A549 (cell line): Measurements from ENCODE around the gene COQ6. TPM values are rescaled to one million over a fixed set of nuclear protein-coding genes. Genes with fewer than 3 reads are reported as not detected.

Experiments
- ATAC-seq, 2 experiments: fragments of 200-7000 bp in 1 of 2; fragments of >200 bp in 1 of 2; cut with Nextera tagmentation in 1 of 2; cut with Tn5 transposase in 1 of 2; 3 replicates each; pipeline versions ENCODE4 v1.8.0 to v1.9.1; 2018 to 2020; ENCODE audit warnings: mild to moderate bottlenecking in 1 of 2, moderate library complexity in 1 of 2
- CTCF ChIA-PET: fragments of 300-600 bp; sonication (Branson Sonifier 250); formaldehyde crosslinking; extraction: SDS; loops from one replicate; lab custom pipeline; 2021; ENCODE audit warnings: antibody characterized with exemption, inconsistent platforms; lab: Yijun Ruan, JAX
- POLR2A ChIA-PET: fragments of 350-600 bp; formaldehyde crosslinking; extraction: SDS; loops from one replicate; lab custom pipeline; 2021; ENCODE audit warnings: antibody characterized with exemption, inconsistent platforms; lab: Yijun Ruan, JAX
- DNase-seq, 2 experiments: peaks; one replicate each; pipeline versions ENCODE4 v3.0.0 to v3.0.0-alpha.2; 2011 to 2016; ENCODE audit warnings: low read depth in 1 of 2, low spot score in 1 of 2
- FAIRE-seq: peaks from 2 replicates; lab custom pipeline; 2011; peaks lifted over from hg19 to GRCh38; lab: Jason Lieb, UNC
- H3K27ac ChIP-seq, 2 experiments: fragments of >200 bp; sonication (Bioruptor Twin); formaldehyde crosslinking; 3 replicates each; pipeline ENCODE4 v1.5.1; 2016 to 2017
- H3K4me1 ChIP-seq: fragments of >200 bp; sonication (Bioruptor Twin); formaldehyde crosslinking; 3 replicates; pipeline ENCODE4 v1.6.1; 2016
- H3K4me2 ChIP-seq: fragments of >200 bp; sonication (Bioruptor Twin); formaldehyde crosslinking; 3 replicates; pipeline ENCODE4 v1.6.1; 2016
- H3K4me3 ChIP-seq: fragments of >200 bp; sonication (Bioruptor Twin); formaldehyde crosslinking; 3 replicates; pipeline ENCODE4 v1.5.1; 2016
- H3K9me3 ChIP-seq: fragments of >200 bp; sonication (Bioruptor Twin); formaldehyde crosslinking; 3 replicates; pipeline ENCODE4 v1.6.1; 2016
- CEBPB ChIP-seq, 2 experiments: fragments of >200 bp in 1 of 2; sonication (Bioruptor Twin) in 1 of 2; formaldehyde crosslinking in 1 of 2; IDR thresholded peaks; 2 replicates each; pipeline ENCODE4 v1.6.1; 2012 to 2016
- FOSL2 ChIP-seq, 2 experiments: fragments of 450-650 bp in 1 of 2; fragments of >200 bp in 1 of 2; sonication (Bioruptor Twin) in 1 of 2; formaldehyde crosslinking; IDR thresholded peaks; 2 replicates each; pipeline versions ENCODE4 v1.5.0 to v1.6.1; 2016 to 2020; ENCODE audit warnings: mild to moderate bottlenecking in 1 of 2, moderate library complexity in 1 of 2
- FOXS1 ChIP-seq: fragments of 250-450 bp; sonication (Bioruptor Pico); IDR thresholded peaks from 2 replicates; pipeline ENCODE4 v1.5.0; 2020; ENCODE audit warnings: mild to moderate bottlenecking, moderate library complexity
- HDAC2 ChIP-seq: fragments of 200-600 bp; sonication (generic); IDR thresholded peaks from 2 replicates; pipeline ENCODE4 v1.6.1; 2016
- HEYL ChIP-seq: fragments of 250-450 bp; sonication (Bioruptor Pico); IDR thresholded peaks from 2 replicates; pipeline ENCODE4 v1.8.0; 2021; ENCODE audit warnings: mild to moderate bottlenecking, moderate library complexity
- HOXB5 ChIP-seq: fragments of 250-450 bp; sonication (Bioruptor Pico); IDR thresholded peaks from 2 replicates; pipeline ENCODE4 v1.5.0; 2020; ENCODE audit warnings: mild to moderate bottlenecking, moderate library complexity
- JUN ChIP-seq, 2 experiments: fragments of >200 bp; sonication (Bioruptor Twin); formaldehyde crosslinking; IDR thresholded peaks; 2 replicates in 1 of 2; 3 replicates in 1 of 2; pipeline ENCODE4 v1.6.1; 2016 to 2017
- JUNB ChIP-seq: fragments of >200 bp; sonication (Bioruptor Twin); formaldehyde crosslinking; IDR thresholded peaks from 2 replicates; pipeline ENCODE4 v1.6.1; 2016
- KDM5A ChIP-seq: fragments of 200-600 bp; sonication (generic); IDR thresholded peaks from 2 replicates; pipeline ENCODE4 v1.6.1; 2016; ENCODE audit warnings: antibody characterized with exemption, mild to moderate bottlenecking
- MAFK ChIP-seq: fragments of 450-650 bp; IDR thresholded peaks from 2 replicates; pipeline ENCODE4 v1.6.1; 2014; ENCODE audit not compliant: partially characterized antibody
- MAZ ChIP-seq: fragments of 150-350 bp; IDR thresholded peaks from 2 replicates; pipeline ENCODE4 v1.6.1; 2014; ENCODE audit warnings: antibody characterized with exemption, low read depth, low read length, borderline replicate concordance
- MYC ChIP-seq: IDR thresholded peaks from 2 replicates; pipeline ENCODE4 v1.6.1; 2012; ENCODE audit warnings: mild to moderate bottlenecking, inconsistent platforms, low read length, improper control_type of control experiment, borderline replicate concordance
- NR3C1 ChIP-seq: fragments of >200 bp; sonication (Bioruptor Twin); formaldehyde crosslinking; IDR thresholded peaks from 3 replicates; pipeline ENCODE4 v1.6.1; 2017
- PHF8 ChIP-seq: fragments of 200-600 bp; sonication (generic); IDR thresholded peaks from 2 replicates; pipeline ENCODE4 v1.6.1; 2016; ENCODE audit warnings: low read depth, mild to moderate bottlenecking, antibody characterized with exemption, moderate library complexity, borderline replicate concordance
- POLR2A ChIP-seq: IDR thresholded peaks from 2 replicates; pipeline ENCODE4 v1.6.1; 2012; ENCODE audit warnings: mild to moderate bottlenecking, low read length
- POLR2AphosphoS2 ChIP-seq: conservative IDR thresholded peaks from 2 replicates; pipeline ENCODE4 v1.6.1; 2012; ENCODE audit warnings: low read length, improper control_type of control experiment, inconsistent platforms
- RAD21 ChIP-seq, 2 experiments: fragments of >200 bp in 1 of 2; sonication (Bioruptor Twin) in 1 of 2; formaldehyde crosslinking in 1 of 2; IDR thresholded peaks in 1 of 2; conservative IDR thresholded peaks in 1 of 2; 2 replicates in 1 of 2; 3 replicates in 1 of 2; pipeline ENCODE4 v1.6.1; 2012 to 2018; ENCODE audit warnings: inconsistent platforms in 1 of 2
- RARB ChIP-seq: fragments of 250-450 bp; sonication (Bioruptor Pico); IDR thresholded peaks from 2 replicates; pipeline ENCODE4 v1.8.0; 2021; ENCODE audit warnings: mild to moderate bottlenecking, moderate library complexity
- RFX5 ChIP-seq: fragments of 450-650 bp; IDR thresholded peaks from 2 replicates; pipeline ENCODE4 v1.7.1; 2014; ENCODE audit warnings: antibody characterized with exemption, mild to moderate bottlenecking, moderate library complexity
- RNF2 ChIP-seq: fragments of 200-600 bp; sonication (generic); IDR thresholded peaks from 2 replicates; pipeline ENCODE4 v1.6.1; 2016; ENCODE audit warnings: low read depth, mild to moderate bottlenecking, antibody characterized with exemption, moderate library complexity, borderline replicate concordance
- SMC3 ChIP-seq: fragments of >200 bp; sonication (Bioruptor Twin); formaldehyde crosslinking; IDR thresholded peaks from 3 replicates; pipeline ENCODE4 v1.6.1; 2018; ENCODE audit warnings: inconsistent platforms
- SREBF2 ChIP-seq: fragments of 450-650 bp; IDR thresholded peaks from 2 replicates; pipeline ENCODE4 v1.6.1; 2014; ENCODE audit warnings: mild to moderate bottlenecking, moderate library complexity
- TFCP2L1 ChIP-seq: fragments of 250-450 bp; sonication (Bioruptor Pico); IDR thresholded peaks from 2 replicates; pipeline ENCODE4 v1.5.0; 2021; ENCODE audit warnings: mild to moderate bottlenecking
- TP53 ChIP-seq: fragments of 250-450 bp; sonication (Bioruptor Pico); IDR thresholded peaks from 2 replicates; pipeline ENCODE4 v1.5.0; 2021; ENCODE audit warnings: mild to moderate bottlenecking, moderate library complexity
- ZFP36 ChIP-seq: fragments of 450-650 bp; IDR thresholded peaks from 2 replicates; pipeline ENCODE4 v1.6.1; 2014; ENCODE audit warnings: borderline replicate concordance; ENCODE audit not compliant: partially characterized antibody
- ZSCAN20 ChIP-seq: fragments of 250-450 bp; sonication (Bioruptor Pico); IDR thresholded peaks from 2 replicates; pipeline ENCODE4 v1.8.0; 2022; ENCODE audit warnings: mild to moderate bottlenecking, moderate library complexity
- WGBS: methylation state at CpG from one replicate; pipeline ENCODE4 v1.1.6; 2017; ENCODE audit errors: missing lambda C conversion rate; 5-methylcytosine and 5-hydroxymethylcytosine counted together
- polyA minus RNA-seq: library from RNA; depleted of rRNA, polyadenylated mRNA; stranded (reverse); fragments of >200 nt; gene quantifications from 2 replicates; pipeline ENCODE4 v1.2.3, GENCODE V29; 2011; rRNA and poly(A)+ RNA removed
- polyA plus RNA-seq, 4 experiments: library from polyadenylated mRNA; depleted of rRNA in 3 of 4; stranded (reverse); fragments of >200 nt; fragmentation: RNase III in 1 of 4; extraction: RNeasy Plus Mini Kit Qiagen cat#74134 plus additional on column Dnase treatment in 1 of 4; gene quantifications; 2 replicates in 3 of 4; 3 replicates in 1 of 4; pipeline ENCODE4 v1.2.3, GENCODE V29; 2011 to 2017
- TF ChIP-seq, protein P1 (sequence below): fragments of >200 bp; sonication (Bioruptor Twin); formaldehyde crosslinking; IDR thresholded peaks from 3 replicates; pipeline ENCODE4 v1.5.1; 2016
- TF ChIP-seq, protein P2 (sequence below): fragments of >200 bp; sonication (Bioruptor Twin); formaldehyde crosslinking; IDR thresholded peaks from 2 replicates; pipeline ENCODE4 v1.6.1; 2016
- TF ChIP-seq, protein P3 (sequence below): IDR thresholded peaks from 2 replicates; pipeline ENCODE4 v1.6.1; 2012; ENCODE audit warnings: low read depth, borderline replicate concordance
- TF ChIP-seq, protein P4 (sequence below): fragments of 250-450 bp; sonication (Bioruptor Pico); IDR thresholded peaks from 2 replicates; pipeline ENCODE4 v1.5.0; 2020; ENCODE audit warnings: low read depth, mild to moderate bottlenecking, moderate library complexity
- TF ChIP-seq, protein P5 (sequence below): fragments of >200 bp; sonication (Bioruptor Twin); formaldehyde crosslinking; IDR thresholded peaks from 3 replicates; pipeline ENCODE4 v1.6.1; 2016
- TF ChIP-seq, protein P6 (sequence below): fragments of 450-650 bp; IDR thresholded peaks from 2 replicates; pipeline ENCODE4 v1.6.1; 2014; ENCODE audit warnings: antibody characterized with exemption
- TF ChIP-seq, protein P7 (sequence below): IDR thresholded peaks from 2 replicates; pipeline ENCODE4 v1.6.1; 2012

The COQ6 gene
- polyA plus RNA-seq (2011; rRNA removed) (41.9 and 46.4 TPM in 2 replicates), polyA plus RNA-seq (2017; fragmentation: RNase III; extraction: RNeasy Plus Mini Kit Qiagen cat#74134 plus additional on column Dnase treatment) (24.8 to 28.8 TPM (median 26.1 TPM) in 3 replicates), polyA minus RNA-seq (22.1 and 27.1 TPM in 2 replicates)
- polyA plus RNA-seq (2012; cell fraction: cytosol; rRNA removed) = 34.4 and 37.7 TPM in 2 replicates
- polyA plus RNA-seq (2012; cell fraction: nucleus; rRNA removed) = 54.8 and 61.1 TPM in 2 replicates

DNA sequence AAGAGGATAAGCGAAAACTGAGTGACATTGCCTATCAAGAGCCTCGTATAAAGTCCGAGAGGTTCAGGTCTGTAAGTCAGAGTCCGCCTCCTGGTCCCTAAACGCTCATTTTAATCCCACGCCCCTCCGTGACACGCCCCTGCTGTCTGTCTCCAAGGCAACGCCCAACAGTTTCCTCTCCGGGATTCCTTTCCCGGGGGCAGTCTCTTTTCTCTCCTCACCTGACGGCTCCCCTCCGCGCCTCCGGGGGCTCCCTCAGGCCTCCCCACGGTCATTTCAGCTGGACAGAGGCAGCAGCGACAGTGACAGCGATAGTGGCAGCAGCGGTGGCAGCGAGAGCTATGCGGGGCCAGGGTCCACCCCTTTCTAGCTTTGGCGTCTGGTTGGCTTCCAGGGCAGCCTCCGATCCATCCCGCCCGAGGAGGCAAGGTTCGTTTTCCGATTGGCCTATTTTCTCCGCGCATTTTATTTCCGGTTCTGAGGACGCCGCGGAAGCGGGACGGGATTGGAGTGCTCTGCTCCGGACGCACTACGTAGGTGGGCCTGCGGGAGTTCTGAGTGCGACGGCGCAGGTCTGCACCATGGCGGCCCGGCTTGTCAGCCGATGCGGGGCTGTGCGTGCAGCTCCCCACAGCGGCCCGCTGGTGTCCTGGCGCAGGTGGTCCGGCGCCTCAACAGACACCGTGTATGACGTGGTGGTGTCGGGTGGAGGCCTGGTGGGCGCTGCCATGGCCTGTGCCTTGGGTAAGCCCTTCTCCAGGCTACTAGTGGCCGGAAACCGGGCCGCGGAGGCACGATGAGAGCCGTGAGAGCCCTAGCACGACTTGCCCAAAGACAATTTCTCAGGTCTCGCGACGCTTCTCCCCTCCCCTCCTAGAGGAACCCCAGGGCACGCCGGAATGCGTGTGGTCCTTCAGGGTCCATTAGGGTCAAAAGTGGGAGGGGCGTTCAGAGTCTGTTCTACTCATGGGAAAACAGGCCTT lies at the start of gene COQ6, which contains the start of gene FAM161B:
Gene COQ6 (plus strand): TSS at position 551 of the 983 bp plus-strand sequence. CDS start 31 bp downstream, at position 582.
Gene FAM161B (minus strand): TSS at position 343 of the 983 bp plus-strand sequence. CDS start 68 bp downstream, at position 275.
- Histone ChIP-seq H3K9me3 (no peaks in the 10 kb centered on the region), H3K27ac (peak within 1 kb of the TSS; percentile 79 to 91), H3K4me2 (peak within 1 kb of the TSS; percentile 87), H3K4me3 (peak within 1 kb of the TSS; percentile 68), H3K4me1 (peaks cover 6% of the 10 kb centered on the region; the same call in 2 of the 3 replicates)
- CTCF ChIA-PET = interaction anchor here (0.6 to 1.3 kb wide), 5 partner anchors 9 to 89 kb away, joined by 3 to 6 read pairs (median 3); no protein-coding TSS in a partner anchor
- POLR2A ChIA-PET = interaction anchor here (0.5 to 1.6 kb wide), 10 partner anchors 8 to 459 kb away, joined by 3 to 12 read pairs (median 3); partner anchors contain the start of genes BBOF1, ENTPD5, RIOX1 and ZNF410
- peak; percentile 89 to 97 for DNase-seq
- WGBS = 1% methylated on average over 52 of the region's 70 CpGs
- FAIRE-seq = no peak
- ATAC-seq = peak; percentile 97
- TF ChIP-seq RARB (CRISPR knock-in tag) (no peak), PHF8 (peak; percentile 98), HOXB5 (CRISPR knock-in tag) (peak; percentile 34; the same call in 1 of the 2 replicates), CEBPB (IDR thresholded peaks at IDR 0.05) (no peak), POLR2A (peak; percentile 91), SREBF2 (no peak), TP53 (CRISPR knock-in tag) (peak; percentile 67; the same call in 1 of the 2 replicates), NR3C1 (no peak), FOXS1 (CRISPR knock-in tag) (no peak), RAD21 (conservative IDR thresholded peaks at IDR 0.05 in 1 of 2, IDR thresholded peaks at IDR 0.05 in 1 of 2) (0 out of 5 replicates have a peak, but pooled peaks of 1 of the 2 experiments have one; percentile 17), POLR2AphosphoS2 (no peak), RFX5 (no peak; the same call in none of the 2 replicates), JUN (IDR thresholded peaks at IDR 0.05) (peak; percentile 50 to 80; a peak in 3 of 5 replicates), MYC (no peak), TFCP2L1 (CRISPR knock-in tag) (0 out of 2 replicates have a peak, but pooled peaks have one; percentile 27), MAFK (no peak), HEYL (CRISPR knock-in tag) (no peak), JUNB (no peak), KDM5A (peak; percentile 78), HDAC2 (no peak), ZFP36 (no peak), MAZ (no peak), RNF2 (no peak), SMC3 (0 out of 3 replicates have a peak, but pooled peaks have one; percentile 9), FOSL2 (IDR thresholded peaks at IDR 0.05) (no peak), FOSL2 (CRISPR knock-in tag; IDR thresholded peaks at IDR 0.05) (no peak), ZSCAN20 (CRISPR knock-in tag) (no peak)
- TF ChIP-seq, protein P1, sequence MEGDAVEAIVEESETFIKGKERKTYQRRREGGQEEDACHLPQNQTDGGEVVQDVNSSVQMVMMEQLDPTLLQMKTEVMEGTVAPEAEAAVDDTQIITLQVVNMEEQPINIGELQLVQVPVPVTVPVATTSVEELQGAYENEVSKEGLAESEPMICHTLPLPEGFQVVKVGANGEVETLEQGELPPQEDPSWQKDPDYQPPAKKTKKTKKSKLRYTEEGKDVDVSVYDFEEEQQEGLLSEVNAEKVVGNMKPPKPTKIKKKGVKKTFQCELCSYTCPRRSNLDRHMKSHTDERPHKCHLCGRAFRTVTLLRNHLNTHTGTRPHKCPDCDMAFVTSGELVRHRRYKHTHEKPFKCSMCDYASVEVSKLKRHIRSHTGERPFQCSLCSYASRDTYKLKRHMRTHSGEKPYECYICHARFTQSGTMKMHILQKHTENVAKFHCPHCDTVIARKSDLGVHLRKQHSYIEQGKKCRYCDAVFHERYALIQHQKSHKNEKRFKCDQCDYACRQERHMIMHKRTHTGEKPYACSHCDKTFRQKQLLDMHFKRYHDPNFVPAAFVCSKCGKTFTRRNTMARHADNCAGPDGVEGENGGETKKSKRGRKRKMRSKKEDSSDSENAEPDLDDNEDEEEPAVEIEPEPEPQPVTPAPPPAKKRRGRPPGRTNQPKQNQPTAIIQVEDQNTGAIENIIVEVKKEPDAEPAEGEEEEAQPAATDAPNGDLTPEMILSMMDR = no peak
- TF ChIP-seq, protein P2, sequence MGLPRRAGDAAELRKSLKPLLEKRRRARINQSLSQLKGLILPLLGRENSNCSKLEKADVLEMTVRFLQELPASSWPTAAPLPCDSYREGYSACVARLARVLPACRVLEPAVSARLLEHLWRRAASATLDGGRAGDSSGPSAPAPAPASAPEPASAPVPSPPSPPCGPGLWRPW = no peak
- TF ChIP-seq, protein P3, sequence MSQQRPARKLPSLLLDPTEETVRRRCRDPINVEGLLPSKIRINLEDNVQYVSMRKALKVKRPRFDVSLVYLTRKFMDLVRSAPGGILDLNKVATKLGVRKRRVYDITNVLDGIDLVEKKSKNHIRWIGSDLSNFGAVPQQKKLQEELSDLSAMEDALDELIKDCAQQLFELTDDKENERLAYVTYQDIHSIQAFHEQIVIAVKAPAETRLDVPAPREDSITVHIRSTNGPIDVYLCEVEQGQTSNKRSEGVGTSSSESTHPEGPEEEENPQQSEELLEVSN = peak; percentile 66; the same call in 1 of the 2 replicates
- TF ChIP-seq, protein P4, sequence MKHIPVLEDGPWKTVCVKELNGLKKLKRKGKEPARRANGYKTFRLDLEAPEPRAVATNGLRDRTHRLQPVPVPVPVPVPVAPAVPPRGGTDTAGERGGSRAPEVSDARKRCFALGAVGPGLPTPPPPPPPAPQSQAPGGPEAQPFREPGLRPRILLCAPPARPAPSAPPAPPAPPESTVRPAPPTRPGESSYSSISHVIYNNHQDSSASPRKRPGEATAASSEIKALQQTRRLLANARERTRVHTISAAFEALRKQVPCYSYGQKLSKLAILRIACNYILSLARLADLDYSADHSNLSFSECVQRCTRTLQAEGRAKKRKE (CRISPR knock-in tag) = no peak
- TF ChIP-seq, protein P5, sequence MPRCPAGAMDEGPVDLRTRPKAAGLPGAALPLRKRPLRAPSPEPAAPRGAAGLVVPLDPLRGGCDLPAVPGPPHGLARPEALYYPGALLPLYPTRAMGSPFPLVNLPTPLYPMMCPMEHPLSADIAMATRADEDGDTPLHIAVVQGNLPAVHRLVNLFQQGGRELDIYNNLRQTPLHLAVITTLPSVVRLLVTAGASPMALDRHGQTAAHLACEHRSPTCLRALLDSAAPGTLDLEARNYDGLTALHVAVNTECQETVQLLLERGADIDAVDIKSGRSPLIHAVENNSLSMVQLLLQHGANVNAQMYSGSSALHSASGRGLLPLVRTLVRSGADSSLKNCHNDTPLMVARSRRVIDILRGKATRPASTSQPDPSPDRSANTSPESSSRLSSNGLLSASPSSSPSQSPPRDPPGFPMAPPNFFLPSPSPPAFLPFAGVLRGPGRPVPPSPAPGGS = peak; percentile 77; the same call in 2 of the 3 replicates
- TF ChIP-seq, protein P6, sequence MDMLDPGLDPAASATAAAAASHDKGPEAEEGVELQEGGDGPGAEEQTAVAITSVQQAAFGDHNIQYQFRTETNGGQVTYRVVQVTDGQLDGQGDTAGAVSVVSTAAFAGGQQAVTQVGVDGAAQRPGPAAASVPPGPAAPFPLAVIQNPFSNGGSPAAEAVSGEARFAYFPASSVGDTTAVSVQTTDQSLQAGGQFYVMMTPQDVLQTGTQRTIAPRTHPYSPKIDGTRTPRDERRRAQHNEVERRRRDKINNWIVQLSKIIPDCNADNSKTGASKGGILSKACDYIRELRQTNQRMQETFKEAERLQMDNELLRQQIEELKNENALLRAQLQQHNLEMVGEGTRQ = peak; percentile 14; the same call in 1 of the 2 replicates
- TF ChIP-seq, protein P7, sequence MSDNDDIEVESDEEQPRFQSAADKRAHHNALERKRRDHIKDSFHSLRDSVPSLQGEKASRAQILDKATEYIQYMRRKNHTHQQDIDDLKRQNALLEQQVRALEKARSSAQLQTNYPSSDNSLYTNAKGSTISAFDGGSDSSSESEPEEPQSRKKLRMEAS = peak; percentile 80
